OCI-LY1 (cell line): ENCODE measurements around the gene ELMO3.

ENCODE experiments used
- H2AFZ ChIP-seq: fragments of 200-600 bp; sonication (generic), shearing (Covaris generic); 2 replicates; pipeline ENCODE4 v1.6.0; 2014; ENCODE audit warnings: antibody characterized with exemption, mild to moderate bottlenecking, low read length
- H3F3A ChIP-seq: fragments of 200-600 bp; sonication (generic), shearing (Covaris generic); 2 replicates; pipeline ENCODE4 v1.6.0; 2014; ENCODE audit warnings: mild to moderate bottlenecking, antibody characterized with exemption, low read length, moderate library complexity; ENCODE audit not compliant: insufficient read depth
- H3K27ac ChIP-seq: fragments of 200-600 bp; sonication (generic); 2 replicates; pipeline ENCODE4 v1.5.1; 2014; ENCODE audit warnings: low read length, mixed run types, mild to moderate bottlenecking, low read depth; ENCODE audit not compliant: poor library complexity, severe bottlenecking
- H3K27me3 ChIP-seq: fragments of 200-600 bp; sonication (generic); 2 replicates; pipeline ENCODE4 v1.6.0; 2014; ENCODE audit warnings: antibody characterized with exemption, mild to moderate bottlenecking, low read length, moderate library complexity; ENCODE audit not compliant: insufficient read depth
- H3K36me3 ChIP-seq: fragments of 200-600 bp; sonication (generic); 2 replicates; pipeline ENCODE4 v1.6.1; 2014; ENCODE audit warnings: mild to moderate bottlenecking, antibody characterized with exemption, low read length, moderate library complexity, mixed read lengths; ENCODE audit not compliant: insufficient read depth
- H3K4me1 ChIP-seq: fragments of 200-600 bp; sonication (generic); 2 replicates; pipeline ENCODE4 v1.5.1; 2014; ENCODE audit warnings: mild to moderate bottlenecking, low read length, moderate library complexity; ENCODE audit not compliant: insufficient read depth, severe bottlenecking
- H3K4me2 ChIP-seq: fragments of 200-600 bp; sonication (generic), shearing (Covaris generic); 2 replicates; pipeline ENCODE4 v1.6.1; 2014; ENCODE audit warnings: low read length
- H3K4me3 ChIP-seq: fragments of 200-600 bp; sonication (generic); 2 replicates; pipeline ENCODE4 v1.5.1; 2014; ENCODE audit warnings: low read length, low read depth, mild to moderate bottlenecking, mixed read lengths; ENCODE audit not compliant: poor library complexity, severe bottlenecking
- H3K79me2 ChIP-seq: fragments of 200-600 bp; shearing (Covaris generic); 2 replicates; pipeline ENCODE4 v1.6.1; 2016; ENCODE audit warnings: mixed run types, low read length, mixed read lengths; ENCODE audit not compliant: insufficient read depth
- H3K9ac ChIP-seq: fragments of 200-600 bp; sonication (generic), shearing (Covaris generic); 2 replicates; pipeline ENCODE4 v1.6.1; 2014; ENCODE audit warnings: mild to moderate bottlenecking, low read length, mixed read lengths
- H3K9me2 ChIP-seq: fragments of 200-600 bp; sonication (generic), shearing (Covaris generic); 2 replicates; pipeline ENCODE4 v1.6.1; 2014; ENCODE audit warnings: low read depth, mild to moderate bottlenecking, low read length, mixed read lengths
- H3K9me3 ChIP-seq: fragments of 200-600 bp; shearing (Covaris generic); 2 replicates; pipeline ENCODE4 v1.6.1; 2014; ENCODE audit warnings: low read length, mixed read lengths
- H4K20me1 ChIP-seq: fragments of 200-600 bp; sonication (generic), shearing (Covaris generic); 2 replicates; pipeline ENCODE4 v1.6.0; 2016; ENCODE audit warnings: mild to moderate bottlenecking, low read length; ENCODE audit not compliant: insufficient read depth
- CTCF ChIP-seq: fragments of 200-600 bp; sonication (generic), shearing (Covaris generic); IDR thresholded peaks from 2 replicates; pipeline ENCODE4 v1.5.1; 2017; ENCODE audit warnings: mild to moderate bottlenecking, antibody characterized with exemption, low read length, moderate library complexity, mixed read lengths
- EZH2 ChIP-seq: fragments of 200-600 bp; sonication (generic), shearing (Covaris generic); IDR thresholded peaks from 2 replicates; pipeline ENCODE4 v1.8.0; 2017; ENCODE audit warnings: borderline replicate concordance, mixed run types, mild to moderate bottlenecking, antibody characterized with exemption, low read length, moderate library complexity, mixed read lengths

Gene ELMO3

GRCh38 chr16:67182288-67182687, 16.6 kb upstream of the ELMO3 start:
- H3K79me2 ChIP-seq, result no peaks in the 10 kb centered on the region
- H3K9me2 ChIP-seq, result no peaks in the 10 kb centered on the region
- H3K4me1 ChIP-seq, result peaks cover 26% of the 10 kb centered on the region
- H3K27me3 ChIP-seq, result peaks cover 5% of the 10 kb centered on the region; the same call in 1 of the 2 replicates
- H3K4me3 ChIP-seq, result no peak overlapping the region
- peak overlapping the region; percentile 82 for H3K4me2 ChIP-seq
- no peak overlapping the region for H2AFZ ChIP-seq
- no peak overlapping the region for H3K27ac ChIP-seq
- no peaks in the 10 kb centered on the region for H3K9me3 ChIP-seq
- no peaks in the 10 kb centered on the region for H3K36me3 ChIP-seq
- TF ChIP-seq EZH2 (no peak), CTCF (no peak)
- H4K20me1 ChIP-seq, result no peaks in the 10 kb centered on the region
- no peaks in the 10 kb centered on the region for H3F3A ChIP-seq
- H3K9ac ChIP-seq, result no peak overlapping the region; the same call in 1 of the 2 replicates

GRCh38 chr16:67183284-67183626, 15.7 kb upstream of the ELMO3 start:
- TF ChIP-seq CTCF, result no peak
- TF ChIP-seq EZH2, result no peak
- peaks cover 23% of the 10 kb centered on the region for H3K4me1 ChIP-seq
- peak overlapping the region; percentile 68 for H3K4me3 ChIP-seq
- H3K27me3 ChIP-seq, result no peaks in the 10 kb centered on the region
- peak overlapping the region; percentile 68 for H3K9ac ChIP-seq
- peak overlapping the region; percentile 82 for H3K4me2 ChIP-seq
- H2AFZ ChIP-seq, result no peak overlapping the region
- H3K9me3 ChIP-seq, result no peaks in the 10 kb centered on the region
- no peaks in the 10 kb centered on the region for H3F3A ChIP-seq
- no peaks in the 10 kb centered on the region for H3K9me2 ChIP-seq
- no peaks in the 10 kb centered on the region for H4K20me1 ChIP-seq
- no peaks in the 10 kb centered on the region for H3K36me3 ChIP-seq
- H3K27ac ChIP-seq, result no peak overlapping the region
- no peaks in the 10 kb centered on the region for H3K79me2 ChIP-seq

DNA sequence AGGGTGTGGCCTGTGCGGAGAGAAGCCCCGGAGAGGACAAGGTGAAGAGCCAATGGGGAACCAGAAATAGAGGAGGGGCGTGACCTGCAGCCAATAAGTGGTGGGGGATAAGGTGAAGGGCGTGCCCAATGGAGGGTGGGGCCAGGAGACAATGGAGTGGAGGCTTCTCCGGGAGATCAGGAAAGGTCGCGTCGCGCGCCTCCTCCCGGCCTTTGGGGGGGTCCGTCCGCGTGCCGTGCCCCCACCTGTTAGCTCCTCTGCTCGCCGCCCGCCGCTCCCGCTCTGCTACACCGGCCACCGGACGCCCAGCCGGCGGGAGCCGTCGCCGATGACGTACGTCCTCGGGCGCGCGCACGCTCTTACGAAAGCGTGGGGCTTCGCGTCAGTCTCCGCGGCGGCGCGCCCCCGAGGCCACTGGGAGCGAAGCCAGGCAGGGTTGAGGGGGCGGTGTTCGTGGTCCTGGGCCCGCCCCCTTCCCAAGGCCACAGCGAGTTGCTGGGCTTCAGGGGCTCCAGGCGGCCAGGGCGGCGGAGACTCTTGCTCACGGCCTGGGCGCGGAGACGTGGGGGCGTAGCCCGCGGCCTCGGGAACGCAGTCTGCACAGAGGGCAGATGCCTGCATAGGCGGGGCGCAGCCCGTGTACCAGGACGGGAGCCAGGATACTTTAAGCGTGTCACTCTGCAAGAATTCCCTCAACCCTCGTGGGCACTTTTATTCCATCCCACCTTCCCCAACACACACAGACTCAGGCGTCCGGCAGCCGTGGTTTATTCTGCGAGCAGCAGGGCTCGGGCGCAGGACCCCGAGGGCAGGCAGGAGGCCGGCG, 15.1 kb upstream of the ELMO3 start, which contains the start of gene MATCAP1:
Gene MATCAP1, minus strand, starts transcription at position 337 of the 826 bp plus-strand sequence. CDS start 3,353 bp downstream, outside the sequence.
- Histone ChIP-seq H3K36me3 (no peaks in the 10 kb centered on the region), H3F3A (no peaks in the 10 kb centered on the region), H3K79me2 (no peaks in the 10 kb centered on the region), H3K4me1 (peaks cover 17% of the 10 kb centered on the region), H3K27me3 (no peaks in the 10 kb centered on the region), H3K9me3 (no peaks in the 10 kb centered on the region), H3K4me3 (peak within 1 kb of the TSS; percentile 68), H3K27ac (peak within 1 kb of the TSS; percentile 4), H4K20me1 (no peaks in the 10 kb centered on the region), H3K4me2 (peak within 1 kb of the TSS; percentile 82), H3K9me2 (no peaks in the 10 kb centered on the region), H3K9ac (peak within 1 kb of the TSS; percentile 68), H2AFZ (no peak within 1 kb of the TSS)
- TF ChIP-seq CTCF, result no peak
- no peak for TF ChIP-seq EZH2
